Non-pigmented ciliary epithelial cell (primary cell): Measurements from ENCODE around the gene ZC3H18.

Source experiments
- DNase-seq: peaks from one replicate; pipeline ENCODE4 v3.0.0-alpha.2; 2010; ENCODE audit warnings: low read depth

Gene ZC3H18

DNA sequence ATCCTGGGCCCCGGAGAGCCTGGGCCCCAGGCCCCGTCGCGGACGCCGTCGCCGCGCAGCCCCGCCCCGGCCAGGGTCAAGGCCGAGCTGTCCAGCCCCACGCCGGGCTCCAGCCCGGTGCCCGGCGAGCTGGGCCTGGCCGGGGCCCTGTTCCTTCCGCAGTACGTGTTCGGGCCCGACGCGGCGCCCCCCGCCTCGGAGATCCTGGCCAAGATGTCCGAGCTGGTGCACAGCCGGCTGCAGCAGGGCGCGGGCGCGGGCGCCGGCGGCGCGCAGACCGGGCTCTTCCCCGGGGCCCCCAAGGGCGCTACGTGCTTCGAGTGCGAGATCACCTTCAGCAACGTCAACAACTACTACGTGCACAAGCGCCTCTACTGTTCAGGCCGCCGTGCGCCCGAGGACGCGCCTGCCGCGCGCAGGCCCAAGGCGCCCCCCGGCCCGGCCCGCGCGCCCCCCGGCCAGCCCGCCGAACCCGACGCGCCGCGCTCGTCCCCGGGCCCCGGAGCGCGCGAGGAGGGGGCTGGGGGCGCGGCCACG is 36.8 kb upstream of the ZC3H18 start:
- no peak for DNase-seq

- DNase-seq, result no peak
Observed at GRCh38 chr16:88533932-88534637, 36.1 kb upstream of the ZC3H18 start.

DNA sequence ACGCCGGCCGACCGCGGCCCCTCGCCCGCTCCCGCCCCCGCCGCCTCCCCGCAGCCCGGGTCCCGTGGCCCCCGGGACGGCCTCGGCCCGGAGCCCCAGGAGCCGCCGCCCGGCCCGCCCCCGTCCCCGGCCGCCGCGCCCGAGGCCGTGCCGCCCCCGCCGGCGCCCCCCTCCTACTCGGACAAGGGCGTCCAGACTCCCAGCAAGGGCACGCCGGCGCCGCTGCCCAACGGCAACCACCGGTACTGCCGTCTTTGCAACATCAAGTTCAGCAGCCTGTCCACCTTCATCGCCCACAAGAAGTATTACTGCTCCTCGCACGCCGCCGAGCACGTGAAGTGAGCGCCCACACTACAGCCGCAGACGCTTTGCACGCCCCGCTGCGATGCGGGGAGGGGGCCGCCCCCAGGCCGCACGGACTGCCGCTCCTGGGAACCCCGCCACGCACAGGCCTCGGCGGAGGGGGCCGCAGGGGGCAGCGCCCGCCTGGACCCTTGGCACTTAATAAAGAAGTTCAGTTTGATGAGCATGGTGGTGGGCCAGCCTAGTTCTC is 35.5 kb upstream of the ZC3H18 start:
- no peak for DNase-seq

DNA sequence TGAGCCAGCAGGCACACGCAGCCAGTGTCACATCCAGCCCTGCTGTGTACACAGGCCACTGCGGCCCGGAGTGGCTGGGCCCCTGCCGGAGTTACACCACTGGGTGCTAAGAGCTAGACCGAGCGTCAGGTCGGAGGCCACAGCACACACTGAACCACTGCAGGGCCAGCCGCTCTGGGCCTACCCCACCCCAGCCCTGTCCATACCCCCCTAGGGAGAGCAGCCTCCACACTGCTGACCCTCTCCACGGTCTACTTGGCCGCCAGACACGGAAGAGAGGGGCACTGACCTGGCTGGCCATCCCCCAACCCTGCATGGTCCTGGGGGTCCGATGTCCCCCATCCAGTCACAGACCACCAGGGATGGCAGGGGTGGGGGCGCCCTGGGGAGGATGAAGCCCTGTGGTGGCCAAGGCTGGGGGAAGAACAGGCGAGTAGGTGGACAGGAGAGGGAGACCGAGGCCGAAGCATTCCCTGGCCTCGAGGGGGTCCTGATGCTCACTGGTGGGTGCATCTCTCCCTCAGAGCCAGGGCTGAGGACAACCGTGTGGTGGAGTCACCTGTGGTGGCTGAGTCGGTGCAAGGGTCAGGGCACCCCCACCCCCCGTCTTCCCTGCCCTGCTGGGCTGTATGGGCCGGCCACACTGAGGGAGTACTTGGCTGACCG is 34.9 kb upstream of the ZC3H18 start:
- no peak for DNase-seq

DNA sequence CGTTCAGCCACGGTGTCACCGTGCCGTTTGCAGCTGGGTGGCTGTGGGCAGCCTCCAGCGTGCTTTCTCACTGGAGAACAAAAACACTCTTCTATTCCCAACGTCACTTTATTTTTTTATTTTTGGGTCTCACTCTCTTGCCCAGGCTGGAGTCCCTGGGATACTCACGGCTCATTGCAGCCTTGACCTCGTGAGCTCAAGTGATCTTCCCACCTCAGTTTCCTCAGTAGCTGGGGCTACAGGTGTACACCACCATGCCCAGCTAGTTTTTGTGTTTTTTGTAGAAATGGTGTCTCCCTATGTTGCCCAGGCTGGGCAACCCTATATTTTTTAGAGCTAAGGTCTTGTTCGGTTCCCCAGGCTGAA is 34.4 kb upstream of the ZC3H18 start:
- DNase-seq, result no peak

GRCh38 chr16:88536510-88536909 is 33.7 kb upstream of the ZC3H18 start:
- DNase-seq, result no peak

DNA sequence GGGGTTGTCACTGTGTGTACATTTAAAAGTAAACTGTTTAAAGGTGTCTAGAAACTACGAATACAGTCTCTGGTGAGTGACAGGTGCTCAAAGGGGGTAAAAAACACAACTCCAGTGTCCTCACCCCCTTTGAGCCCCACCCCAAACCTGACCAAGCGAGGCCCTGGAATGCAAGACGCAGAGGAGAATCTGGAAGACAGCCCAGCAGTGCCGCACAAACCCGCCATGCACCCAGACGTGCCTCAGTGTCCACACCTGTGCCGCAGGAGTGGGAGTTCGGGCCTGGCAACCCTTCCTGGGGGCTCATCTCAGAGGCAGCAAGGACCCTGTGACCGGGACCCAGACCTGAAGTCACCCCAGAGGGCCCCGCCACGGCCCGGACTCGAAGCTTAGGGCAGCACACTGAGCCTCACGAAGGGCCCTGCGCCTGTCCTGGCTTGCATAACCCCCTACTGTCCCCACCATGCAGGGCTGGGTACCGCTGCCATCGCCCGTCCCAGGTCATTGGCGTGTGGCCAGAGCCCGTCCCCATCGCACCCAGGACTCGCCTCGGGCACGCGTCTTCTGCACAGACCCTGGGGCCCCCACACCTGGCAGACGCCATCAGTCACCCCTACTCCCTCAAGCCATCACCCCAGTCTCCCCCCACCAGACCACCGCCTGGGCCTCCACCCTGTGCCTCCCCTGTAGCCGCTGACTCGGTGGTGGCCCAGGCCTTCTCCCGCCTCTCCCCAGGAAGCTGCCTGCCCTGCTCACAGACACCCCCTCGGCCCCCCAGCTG is 33.0 kb upstream of the ZC3H18 start:
- no peak for DNase-seq

- DNase-seq, result no peak
Observed at GRCh38 chr16:88537859-88538258, 32.3 kb upstream of the ZC3H18 start.

DNA sequence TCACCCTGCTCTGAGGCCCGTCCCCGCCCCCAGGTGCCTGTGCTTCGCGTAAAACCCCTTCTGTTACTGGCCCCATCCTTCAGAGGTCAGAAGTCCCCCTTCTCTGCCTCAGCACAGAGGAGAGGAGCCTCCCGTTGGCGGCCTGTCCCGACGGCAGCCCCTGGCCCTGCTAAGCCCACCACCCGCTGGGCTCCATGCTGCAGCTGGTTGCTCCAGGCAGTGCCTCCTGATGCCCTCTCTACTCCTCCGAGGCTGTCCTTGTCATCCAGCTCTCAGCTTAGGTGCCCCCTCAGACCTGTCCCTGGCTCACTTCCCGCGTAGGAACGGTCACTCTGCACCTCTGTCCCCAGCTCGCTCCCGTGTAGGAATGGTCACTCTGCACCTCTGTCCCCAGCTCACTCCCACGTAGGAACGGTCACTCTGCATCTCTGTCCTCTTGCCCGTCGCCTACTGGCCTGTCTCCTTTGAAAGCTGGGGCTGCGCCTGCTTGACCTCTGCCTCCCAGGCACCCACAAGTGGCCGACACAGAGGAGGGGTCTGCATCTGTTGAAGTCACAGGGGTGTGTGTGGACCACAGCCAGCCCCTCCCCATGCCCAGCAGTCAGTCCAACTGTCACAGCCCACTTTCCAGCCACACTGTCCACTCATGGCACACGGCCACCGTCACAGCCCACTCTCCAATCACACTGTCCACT is 31.7 kb upstream of the ZC3H18 start:
- no peak for DNase-seq

DNA sequence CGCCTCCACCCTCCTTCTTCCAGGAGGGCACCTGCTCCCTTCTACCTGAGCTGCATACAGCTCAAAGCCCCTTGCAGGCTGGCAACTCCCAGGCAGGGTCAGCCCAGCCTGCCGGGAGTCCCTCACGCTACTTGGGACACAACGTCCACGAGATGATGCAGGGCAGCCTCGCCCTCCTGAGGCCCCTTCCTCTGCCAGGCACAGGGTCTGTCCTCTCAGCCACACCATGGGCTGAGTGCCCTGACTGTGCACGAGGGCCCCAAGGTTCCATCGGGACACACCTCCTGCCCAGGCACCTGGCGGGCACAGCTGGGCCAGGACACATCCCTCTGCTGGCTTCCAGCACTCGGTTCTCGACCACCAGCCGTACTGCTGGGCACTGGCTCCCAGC is 30.9 kb upstream of the ZC3H18 start:
- no peak for DNase-seq

GRCh38 chr16:88539652-88540345 is 30.4 kb upstream of the ZC3H18 start:
- DNase-seq, result no peak

DNA sequence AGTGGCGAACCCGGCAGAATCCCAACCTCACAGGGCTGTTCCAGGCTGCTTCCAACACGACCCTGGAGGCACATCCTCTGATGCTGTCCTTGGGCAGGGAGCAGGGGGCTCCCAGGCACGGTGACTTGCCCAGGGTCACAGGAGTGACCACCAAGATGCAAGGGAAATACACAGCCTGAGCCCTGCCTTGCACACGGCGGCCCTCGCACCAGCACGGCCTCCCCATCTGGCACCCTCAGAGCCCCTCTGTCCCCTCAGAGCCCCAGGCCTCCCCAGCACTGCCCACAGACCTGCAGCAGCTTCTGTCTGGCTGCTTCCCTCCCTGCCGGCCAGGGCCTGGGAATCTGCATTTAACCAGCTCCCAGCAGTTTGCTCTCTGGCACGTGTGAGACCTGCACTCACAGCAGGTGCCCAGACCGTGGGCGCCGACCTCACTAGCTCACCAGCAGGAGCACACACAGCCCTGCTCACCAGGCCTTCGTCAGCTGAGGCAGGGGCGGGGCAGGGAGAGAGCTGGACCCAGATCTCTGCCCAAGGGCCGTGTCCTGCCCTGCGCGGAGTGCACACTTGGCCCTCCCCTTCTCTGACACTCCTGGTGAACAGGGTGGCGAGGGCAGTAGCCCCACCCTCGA is 29.7 kb upstream of the ZC3H18 start:
- DNase-seq, result no peak

DNA sequence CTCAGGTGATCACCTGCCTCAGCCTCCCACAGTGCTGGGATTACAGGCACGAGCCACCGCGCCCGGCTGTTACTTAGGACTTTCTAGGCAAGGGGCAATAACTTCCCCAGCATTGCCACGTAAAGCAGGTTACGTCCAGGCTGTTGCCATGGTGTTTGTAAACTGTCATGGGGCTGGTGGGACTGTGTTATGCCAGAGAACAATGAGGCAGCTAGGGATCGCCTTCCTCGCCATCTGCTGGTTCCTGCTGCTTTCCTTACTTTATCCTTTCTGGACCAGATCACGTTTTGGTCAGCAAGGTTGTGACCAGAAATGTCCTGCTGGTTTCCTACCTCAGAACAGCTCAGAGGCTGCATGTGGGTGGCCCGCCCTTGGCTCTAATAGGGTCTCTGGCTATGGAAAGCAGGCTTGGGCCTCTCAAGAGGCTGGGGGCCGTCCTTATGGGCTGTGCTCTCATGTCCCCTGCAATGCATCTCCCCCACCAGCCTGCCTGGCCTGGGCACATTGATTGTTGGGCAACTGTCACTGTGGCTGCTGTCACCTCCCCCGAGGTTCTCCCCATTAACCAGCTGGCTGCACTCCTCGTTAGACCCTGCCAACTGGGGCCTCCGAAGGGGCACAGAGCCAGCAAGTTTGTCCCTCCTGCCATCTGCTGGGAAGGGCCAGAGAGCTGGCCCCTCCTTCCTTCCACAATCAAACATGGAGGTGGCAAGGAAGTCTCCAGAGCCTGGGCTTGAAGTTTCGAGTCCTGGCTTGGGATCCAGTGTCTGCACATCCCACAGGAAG is 28.2 kb upstream of the ZC3H18 start:
- DNase-seq, result no peak

DNA sequence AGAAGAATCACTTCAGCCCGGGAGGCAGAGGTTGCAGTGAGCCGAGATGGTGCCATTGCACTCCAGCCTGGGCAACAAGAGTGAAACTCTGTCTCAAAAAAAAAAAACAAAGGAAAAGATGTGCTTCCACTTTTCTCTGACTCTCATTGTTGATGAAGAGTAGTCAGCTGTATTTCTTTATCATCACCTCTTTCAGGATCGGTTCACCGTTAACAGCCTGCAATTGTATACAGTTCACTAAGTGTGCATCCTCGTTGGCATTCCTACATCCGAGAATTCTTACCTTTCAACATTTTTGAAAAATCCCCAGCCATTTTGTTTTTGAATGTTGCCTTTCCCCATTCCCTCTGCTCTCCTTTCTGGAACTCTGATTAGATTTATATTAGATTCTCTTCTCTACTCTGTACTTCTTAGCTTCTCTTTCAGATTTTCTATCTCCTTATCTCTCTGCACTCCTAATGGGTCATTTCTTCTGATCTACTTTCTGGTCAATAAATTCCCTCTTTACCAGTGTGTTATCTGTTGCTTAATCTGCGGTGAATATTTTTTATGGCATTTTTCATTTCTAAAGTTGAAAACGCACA is 26.9 kb upstream of the ZC3H18 start:
- DNase-seq, result no peak

- no peak for DNase-seq
Observed at GRCh38 chr16:88545781-88546180, 24.4 kb upstream of the ZC3H18 start.

GRCh38 chr16:88548131-88548874 is 21.9 kb upstream of the ZC3H18 start:
- no peak for DNase-seq

DNA sequence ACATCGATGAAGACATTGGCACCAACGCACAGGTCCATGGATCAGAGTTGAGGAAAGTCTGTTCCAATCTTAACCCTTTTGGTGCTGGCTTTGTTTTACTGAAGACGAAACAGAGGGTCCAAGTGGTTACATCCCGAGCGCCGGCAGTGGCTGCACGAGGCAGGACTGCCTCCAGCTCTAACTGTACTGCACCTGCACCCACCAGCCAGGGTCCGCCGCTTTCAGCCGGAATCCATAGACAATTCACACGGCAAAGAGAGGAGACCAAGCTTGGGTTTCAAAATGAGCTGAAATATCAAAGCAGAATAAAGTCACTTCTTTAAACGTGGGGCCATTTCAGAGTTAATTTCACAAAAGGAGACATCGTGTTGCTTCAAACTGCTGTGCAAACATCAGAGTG is 21.2 kb upstream of the ZC3H18 start:
- no peak for DNase-seq

DNA sequence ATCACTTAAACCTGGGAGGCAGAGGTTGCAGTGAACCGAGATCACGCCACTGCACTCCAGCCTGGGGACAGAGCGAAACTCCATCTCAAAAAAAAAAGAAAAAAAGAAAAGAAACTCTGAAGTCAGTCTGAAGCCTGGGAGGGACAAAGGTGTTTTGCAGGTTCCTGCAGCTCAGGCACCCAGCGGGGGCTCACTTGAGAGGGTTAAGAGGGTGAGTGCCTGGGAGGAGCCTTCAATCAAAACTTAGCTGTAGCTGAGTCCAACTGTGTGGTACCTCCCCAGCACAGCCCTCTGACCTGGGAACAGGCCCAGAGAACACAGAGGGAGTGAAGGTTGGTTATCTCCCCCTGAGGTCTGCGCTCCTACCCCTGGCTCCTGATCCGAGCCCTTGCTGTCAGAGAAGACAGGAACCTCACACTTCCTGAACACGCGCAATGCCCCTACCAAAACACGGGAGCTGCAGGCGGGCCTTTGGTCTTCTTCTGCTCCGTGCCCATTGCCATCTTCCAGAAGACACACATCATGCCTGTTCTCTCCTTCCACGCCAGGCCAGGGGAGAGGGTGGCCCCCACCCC is 20.4 kb upstream of the ZC3H18 start:
- no peak for DNase-seq

DNA sequence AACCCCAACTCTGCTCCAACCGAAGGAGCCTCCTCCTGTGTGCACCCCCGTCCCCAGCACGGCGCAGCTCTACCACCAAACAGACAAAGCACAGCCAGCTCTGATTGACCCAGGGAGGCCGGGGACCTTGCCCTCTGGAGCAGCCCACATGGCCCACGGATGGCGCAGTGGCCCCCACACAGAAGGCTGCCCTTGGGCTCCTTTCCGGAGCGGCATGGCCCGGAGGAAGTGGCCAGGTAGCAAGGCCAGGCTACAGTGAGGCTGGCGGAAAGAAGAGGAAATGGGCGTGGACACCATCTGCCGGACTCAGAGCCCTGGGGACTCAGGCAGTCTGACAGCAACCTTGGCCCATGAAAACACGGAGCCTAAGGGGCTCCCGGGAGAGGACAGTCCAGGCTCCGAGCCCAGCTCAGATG is 19.9 kb upstream of the ZC3H18 start:
- no peak for DNase-seq
